Esophagus (tissue), 2 donors: Measurements from ENCODE around the gene SMURF1. TPM values are rescaled to one million over a fixed set of nuclear protein-coding genes. Genes with fewer than 3 reads are reported as not detected.
A peak's percentile ranks its signal among the peaks of the same experiment; 100 is the strongest.
"Not testable (repeated sequence)": the region's sequence is repeated elsewhere in the genome, so short reads cannot be mapped to it uniquely, and the experiment has no call there.

Experiments
- H3K27ac ChIP-seq, 2 donors: one replicate each; pipeline ENCODE4 v1.5.1; 2013; ENCODE audit warnings: low read depth in 2 of 2, mild to moderate bottlenecking in 2 of 2, inconsistent platforms in 1 of 2, low read length in 1 of 2, moderate library complexity in 1 of 2
- H3K27me3 ChIP-seq, 2 donors: one replicate each; pipeline ENCODE4 v1.6.1; 2013; ENCODE audit warnings: low read length in 2 of 2, control low read depth in 1 of 2, mild to moderate bottlenecking in 1 of 2; ENCODE audit not compliant: insufficient read depth in 2 of 2, control insufficient read depth in 1 of 2
- H3K36me3 ChIP-seq, 2 donors: one replicate each; pipeline ENCODE4 v1.6.1; 2013; ENCODE audit warnings: low read length in 1 of 2; ENCODE audit not compliant: control insufficient read depth in 2 of 2, insufficient read depth in 2 of 2
- H3K4me1 ChIP-seq, 2 donors: one replicate each; pipeline ENCODE4 v1.6.1; 2013; ENCODE audit warnings: low read length in 1 of 2; ENCODE audit not compliant: control insufficient read depth in 2 of 2, insufficient read depth in 2 of 2
- H3K4me3 ChIP-seq, 2 donors: one replicate each; pipeline ENCODE4 v1.5.1; 2013; ENCODE audit warnings: low read length in 2 of 2, mild to moderate bottlenecking in 2 of 2, low read depth in 1 of 2, moderate library complexity in 1 of 2
- H3K9me3 ChIP-seq, 2 donors: one replicate each; pipeline ENCODE4 v1.6.1; 2013; ENCODE audit warnings: mild to moderate bottlenecking in 2 of 2, low read depth in 1 of 2, low read length in 1 of 2, moderate library complexity in 1 of 2; ENCODE audit not compliant: control insufficient read depth in 2 of 2, insufficient read depth in 1 of 2
- WGBS, 2 donors: extraction: QIAGEN DNeasy Blood & Tissue Kit; methylation state at CpG; one replicate each; pipeline ENCODE4 v1.1.7; 2013; 5-methylcytosine and 5-hydroxymethylcytosine counted together
- polyA plus RNA-seq, 2 donors: library from polyadenylated mRNA; stranded (reverse); fragments of 200-250 nt; gene quantifications; one replicate each; pipeline ENCODE4 v1.2.3, GENCODE V29; 2013
- donor health status: healthy with polysubstance abuse.
- donor health status: Bipolar disorder and iron deficiency.

Gene SMURF1
- polyA plus RNA-seq, 2 donors = 11.7 to 12.9 TPM

DNA sequence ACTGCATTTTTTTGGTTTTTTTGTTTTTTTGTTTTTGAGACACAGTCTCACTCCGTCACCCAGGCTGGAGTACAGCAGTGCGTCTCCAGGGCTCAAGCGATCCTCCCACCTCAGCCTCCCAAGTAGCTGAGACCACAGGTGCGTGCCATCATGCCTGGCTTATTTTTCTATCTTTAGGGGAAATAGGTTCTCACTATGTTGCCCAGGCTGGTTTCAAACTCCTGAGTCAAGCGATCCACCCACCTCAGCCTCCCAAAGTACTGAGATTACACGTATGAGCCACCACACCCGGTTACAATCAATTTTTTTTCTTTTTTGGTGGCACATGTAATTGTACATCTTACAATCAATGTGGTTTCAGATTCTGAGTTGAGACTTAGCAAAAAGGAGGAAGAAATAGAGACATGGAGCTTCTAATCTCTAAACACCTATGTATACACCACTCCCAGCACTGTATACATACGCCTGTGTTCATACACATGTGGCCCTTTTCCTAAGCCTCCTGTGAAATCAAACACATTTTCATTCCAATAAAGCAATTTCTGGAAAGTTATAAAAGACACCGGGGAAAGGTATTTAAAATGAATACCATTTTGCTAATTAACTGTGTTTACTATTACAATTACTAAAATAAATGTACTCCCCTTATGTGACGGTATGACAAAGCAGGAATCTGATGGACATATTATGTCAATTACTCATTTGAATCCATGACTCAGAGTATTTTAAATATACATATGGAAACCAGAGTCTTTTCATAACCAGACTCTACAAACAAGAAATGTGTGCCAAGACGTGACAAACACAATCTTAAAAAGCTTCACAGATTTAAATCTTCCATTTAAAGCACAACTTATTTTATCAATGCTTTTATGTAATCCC lies 40.9 kb downstream of the SMURF1 start:
- peak overlapping the region; percentile 34 to 76 for H3K27ac ChIP-seq
- WGBS, 2 donors = 59 to 69% methylated on average over 11 of the region's 11 CpGs
- no peak overlapping the region for H3K4me3 ChIP-seq
- peaks cover 5 to 9% of the 10 kb centered on the region in 2 donors for H3K4me1 ChIP-seq
- no peaks in the 10 kb centered on the region for H3K36me3 ChIP-seq
- no peaks in the 10 kb centered on the region for H3K9me3 ChIP-seq
- no peaks in the 10 kb centered on the region for H3K27me3 ChIP-seq

- Histone ChIP-seq H3K4me1 (peaks cover 5 to 9% of the 10 kb centered on the region in 2 donors), H3K4me3 (no peak overlapping the region), H3K27me3 (no peaks in the 10 kb centered on the region), H3K27ac (peak overlapping the region in 1 of 2 donors; percentile 34), H3K9me3 (no peaks in the 10 kb centered on the region), H3K36me3 (no peaks in the 10 kb centered on the region)
- WGBS, 2 donors = 43 to 64% methylated on average over 1 of the region's 1 CpG
Observed at GRCh38 chr7:99102361-99102760, 41.5 kb downstream of the SMURF1 start.

- H3K9me3 ChIP-seq, H3K27me3 ChIP-seq, H3K4me3 ChIP-seq, H3K27ac ChIP-seq, H3K4me1 ChIP-seq, H3K36me3 ChIP-seq: not testable (repeated sequence)
- 66 to 77% methylated on average over 13 of the region's 13 CpGs for WGBS, 2 donors
Observed at GRCh38 chr7:99101516-99101915, 42.4 kb downstream of the SMURF1 start.

DNA sequence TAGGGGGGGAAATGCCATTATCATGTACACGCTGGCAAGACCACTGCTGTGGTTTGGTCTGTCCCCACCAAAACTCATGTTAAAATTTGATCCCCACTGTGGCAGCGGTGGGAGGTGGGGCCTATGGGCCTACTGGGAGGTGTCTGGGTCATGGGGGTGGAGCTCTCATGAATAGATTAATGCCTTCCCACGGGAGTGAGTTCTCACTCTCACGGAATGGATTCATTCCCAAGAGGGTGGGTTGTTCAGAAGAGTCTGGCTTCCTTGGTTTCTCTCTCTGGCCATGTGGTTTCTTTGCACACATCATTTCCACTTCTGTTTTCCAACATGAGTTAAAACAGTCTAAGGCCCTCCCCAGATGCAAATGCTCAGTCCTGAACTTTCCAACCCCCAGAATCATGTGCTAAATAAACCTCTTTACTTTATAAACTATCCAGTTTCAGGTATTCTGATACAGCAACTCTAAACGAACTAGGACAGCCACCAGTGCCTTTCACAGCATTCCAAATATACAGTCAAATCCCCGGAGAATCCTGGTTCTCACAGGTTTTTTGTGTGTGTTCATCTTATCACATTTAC lies 44.3 kb downstream of the SMURF1 start:
- H3K27me3 ChIP-seq = no peaks in the 10 kb centered on the region
- peaks cover under 1 to 14% of the 10 kb centered on the region in 2 donors for H3K4me1 ChIP-seq
- no peaks in the 10 kb centered on the region for H3K36me3 ChIP-seq
- no peak overlapping the region for H3K4me3 ChIP-seq
- H3K27ac ChIP-seq = peak overlapping the region; percentile 6 to 49
- H3K9me3 ChIP-seq = no peaks in the 10 kb centered on the region
- WGBS, 2 donors = 63 to 64% methylated on average over 6 of the region's 6 CpGs

DNA sequence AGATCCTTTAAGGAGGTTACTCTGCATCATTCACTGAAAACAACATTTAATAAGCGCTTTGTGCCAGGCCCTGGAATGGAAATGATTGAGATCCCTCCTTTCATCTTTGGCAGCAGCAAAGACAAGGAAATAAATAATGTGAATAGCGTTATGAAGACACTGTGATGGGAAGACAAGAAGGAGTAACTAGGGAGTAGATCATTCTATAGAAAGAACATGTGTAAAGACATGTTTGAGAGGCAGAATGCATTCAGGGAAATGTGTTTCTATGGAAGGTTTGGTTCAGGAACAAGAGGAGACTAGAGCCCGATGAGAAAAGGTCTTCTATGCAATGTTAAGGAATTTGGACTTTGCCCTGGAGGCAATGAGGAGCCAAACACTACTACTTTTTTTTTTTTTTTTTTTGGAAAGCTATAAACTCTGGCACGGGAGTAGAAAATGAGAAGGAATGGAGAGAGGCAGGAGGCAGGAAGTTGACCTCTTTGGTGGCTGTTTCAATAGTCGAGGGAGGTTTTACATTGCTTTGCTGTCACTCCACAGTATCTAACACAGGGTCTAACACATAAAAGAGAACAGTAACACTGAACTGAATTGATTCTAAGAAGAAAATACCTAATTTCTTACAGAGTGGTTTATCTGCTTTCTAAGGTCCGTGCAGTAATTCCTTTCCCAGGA lies 44.9 kb downstream of the SMURF1 start:
- no peak overlapping the region for H3K4me3 ChIP-seq
- no peaks in the 10 kb centered on the region for H3K36me3 ChIP-seq
- WGBS, 2 donors = 41% methylated on average over 6 of the region's 6 CpGs
- peak overlapping the region; percentile 49 to 56 for H3K27ac ChIP-seq
- H3K9me3 ChIP-seq = no peaks in the 10 kb centered on the region
- H3K4me1 ChIP-seq = peaks cover 0 to 14% of the 10 kb centered on the region in 2 donors
- H3K27me3 ChIP-seq = no peaks in the 10 kb centered on the region

DNA sequence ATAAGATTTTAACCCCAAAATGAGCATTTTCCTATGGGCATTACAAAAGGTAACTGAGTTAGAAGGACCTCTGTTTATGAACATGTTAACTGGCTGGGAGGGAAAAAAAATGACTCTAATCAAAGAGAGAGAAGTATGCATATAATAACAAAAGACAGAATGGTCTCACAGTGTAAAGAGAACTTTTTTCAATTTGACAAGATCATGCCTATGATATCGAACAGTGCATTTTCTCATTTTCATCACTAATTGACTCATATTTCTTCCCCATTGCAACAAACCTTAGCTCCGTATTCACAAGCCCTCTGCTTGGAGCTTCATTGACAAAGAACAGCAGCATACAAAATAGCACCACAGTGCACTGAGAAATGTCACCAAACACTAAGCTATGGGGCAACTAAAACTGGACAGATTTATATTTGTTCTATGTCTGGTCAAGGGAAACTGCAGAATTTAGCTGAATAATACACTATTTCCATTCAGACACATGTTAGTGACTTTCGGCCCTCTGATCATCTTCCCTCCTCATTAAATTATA lies 45.6 kb downstream of the SMURF1 start:
- Histone ChIP-seq H3K4me3 (no peak overlapping the region), H3K27me3 (no peaks in the 10 kb centered on the region), H3K4me1 (peaks cover 0 to 14% of the 10 kb centered on the region in 2 donors), H3K27ac (peak overlapping the region; percentile 13 to 56), H3K9me3 (no peaks in the 10 kb centered on the region), H3K36me3 (no peaks in the 10 kb centered on the region)
- 36 to 54% methylated on average over 3 of the region's 3 CpGs for WGBS, 2 donors

DNA sequence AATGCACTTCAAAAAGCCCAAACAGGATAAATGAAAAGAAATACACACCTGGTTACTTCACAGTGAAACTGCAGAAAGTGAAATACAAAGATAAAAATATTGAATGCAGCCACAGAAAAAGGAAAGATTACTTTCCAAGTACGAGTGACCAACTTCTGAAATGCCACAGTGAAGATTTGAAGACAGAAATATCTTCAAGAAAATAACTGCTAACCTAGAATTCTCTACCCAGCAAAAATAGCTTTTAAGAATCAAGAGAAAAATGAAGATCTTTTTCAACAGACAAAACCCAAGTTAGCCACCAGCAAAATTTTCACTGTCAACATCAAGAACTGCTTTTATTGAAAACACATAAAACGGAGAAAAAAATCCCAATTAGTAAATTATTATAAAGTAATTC lies 46.2 kb downstream of the SMURF1 start:
- H3K27ac ChIP-seq = peak overlapping the region in 1 of 2 donors; percentile 0
- no peak overlapping the region for H3K4me3 ChIP-seq
- no peaks in the 10 kb centered on the region for H3K9me3 ChIP-seq
- WGBS, 2 donors = 80 to 94% methylated on average over 2 of the region's 2 CpGs
- no peaks in the 10 kb centered on the region for H3K27me3 ChIP-seq
- peaks cover 0 to 12% of the 10 kb centered on the region in 2 donors for H3K4me1 ChIP-seq
- no peaks in the 10 kb centered on the region for H3K36me3 ChIP-seq

GRCh38 chr7:99096124-99096887 lies 47.6 kb downstream of the SMURF1 start:
- no peak overlapping the region for H3K4me3 ChIP-seq

DNA sequence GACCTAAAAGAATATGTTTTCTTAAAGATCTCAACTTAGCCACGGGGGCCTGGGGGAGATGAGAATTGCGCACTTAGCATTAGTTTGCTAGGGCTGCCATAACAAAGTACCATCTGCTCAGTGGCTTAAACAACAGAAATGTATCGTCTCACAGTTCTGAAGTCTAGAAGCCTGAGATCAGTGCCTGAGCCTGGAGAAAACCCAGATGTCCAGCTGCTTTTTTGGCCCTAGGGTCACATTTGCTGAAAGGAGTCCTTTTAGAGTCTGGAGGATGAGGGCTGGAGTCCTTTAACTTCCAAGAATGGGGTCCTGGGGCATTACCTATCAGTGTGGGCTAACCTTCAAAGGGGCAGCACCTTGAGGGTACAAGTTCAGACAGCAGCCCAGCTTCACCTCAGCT lies 48.2 kb downstream of the SMURF1 start:
- Histone ChIP-seq H3K36me3 (no peaks in the 10 kb centered on the region), H3K4me1 (peaks cover 0 to 11% of the 10 kb centered on the region in 2 donors), H3K4me3 (no peak overlapping the region), H3K27ac (peak overlapping the region; percentile 73 to 91), H3K9me3 (no peaks in the 10 kb centered on the region), H3K27me3 (no peaks in the 10 kb centered on the region)
- 50 to 55% methylated on average over 3 of the region's 3 CpGs for WGBS, 2 donors

More at GRCh38 chr7:99096124-99096887, 47.6 kb downstream of the SMURF1 start:
- Histone ChIP-seq H3K4me1 (peaks cover 0 to 11% of the 10 kb centered on the region in 2 donors), H3K27ac (peak overlapping the region; percentile 73 to 91), H3K27me3 (no peaks in the 10 kb centered on the region), H3K9me3 (no peaks in the 10 kb centered on the region), H3K36me3 (no peaks in the 10 kb centered on the region)
- 37 to 52% methylated on average over 6 of the region's 6 CpGs for WGBS, 2 donors
